Right lobe of liver (tissue), 6 donors: Measurements from ENCODE around the gene RPL31. TPM values are rescaled to one million over a fixed set of nuclear protein-coding genes. Genes with fewer than 3 reads are reported as not detected.

ENCODE experiments used
- ATAC-seq, 4 donors: fragments of 200-7000 bp; cut with Tn5 transposase; one replicate each; pipeline ENCODE4 v1.9.1; 2020; ENCODE audit warnings: mild to moderate bottlenecking in 4 of 4, moderate library complexity in 4 of 4
- DNase-seq, 3 donors: peaks; one replicate each; pipeline ENCODE4 v3.0.0-alpha.2; 2020
- H3K27ac ChIP-seq, 3 donors: fragments of 200-600 bp; one replicate each; pipeline ENCODE4 v1.8.0; 2022
- H3K27me3 ChIP-seq, 2 donors: fragments of 200-600 bp; one replicate each; pipeline ENCODE4 v1.8.0; 2022
- H3K36me3 ChIP-seq, 4 donors: fragments of 200-600 bp; sonication (generic) in 1 of 4; one replicate each; pipeline versions ENCODE4 v1.5.1 to v1.8.0; 2017 to 2022; ENCODE audit warnings: control low read depth in 1 of 4
- H3K4me1 ChIP-seq, 4 donors: fragments of 200-600 bp; sonication (generic) in 1 of 4; one replicate each; pipeline versions ENCODE4 v1.5.1 to v1.8.0; 2017 to 2022; ENCODE audit warnings: control low read depth in 1 of 4
- H3K4me3 ChIP-seq, 3 donors: fragments of 200-600 bp; one replicate each; pipeline ENCODE4 v1.8.0; 2022
- H3K9me3 ChIP-seq, 4 donors: fragments of 200-600 bp; sonication (generic) in 1 of 4; one replicate each; pipeline versions ENCODE4 v1.5.1 to v1.8.0; 2017 to 2022; ENCODE audit warnings: control low read depth in 1 of 4
- CTCF ChIP-seq, 4 donors: fragments of 200-600 bp in 3 of 4; fragments of 450-650 bp in 1 of 4; IDR thresholded peaks; one replicate each; pipeline versions ENCODE4 v1.5.1 to v1.8.0; 2016 to 2022; ENCODE audit warnings: antibody characterized with exemption in 4 of 4, mild to moderate bottlenecking in 2 of 4
- POLR2A ChIP-seq: fragments of 450-650 bp; IDR thresholded peaks from one replicate; pipeline ENCODE4 v1.6.1; 2017; ENCODE audit warnings: antibody characterized with exemption, mild to moderate bottlenecking
- WGBS: methylation state at CpG from one replicate; pipeline ENCODE4 v1.1.6; 2018; ENCODE audit warnings: low coverage, low lambda C conversion rate; ENCODE audit not compliant: insufficient coverage; ENCODE audit errors: missing lambda C conversion rate; 5-methylcytosine and 5-hydroxymethylcytosine counted together
- intact Hi-C, 2 donors: fragments of 100-400 bp; cut with DNase I; formaldehyde crosslinking; loops; one replicate each; pipeline versions ENCODE4 v1.11.2 to v1.14.1; 2022
- total RNA-seq, 6 experiments: library from RNA; depleted of rRNA in 2 of 6; stranded (reverse); fragments of >200 nt in 2 of 6; fragmentation: NEBNext Ultra II Directional in 3 of 6; extraction: Animal tissue kit (Norgen Biotek cat#: 25700) in 3 of 6; gene quantifications; one replicate each; pipeline versions ENCODE4 v1.1.0 to v1.2.4, GENCODE V29; 2016 to 2023
- donor health status: DM: no; HTN: yes; CAD: no.
- donor health status: DM: no; HTN: no; CAD: no.
- donor health status: DM: no; HTN: no; CAD: no.
- donor health status: DM: no; HTN: yes; CAD: no.
- donor health status: DM: no; HTN: yes; CAD: no.

The RPL31 gene
- total RNA-seq, 6 experiments from 2014 or later, result 363 to 497 (median 443) TPM

GRCh38 chr2:101027852-101028251, 25.8 kb downstream of the RPL31 start:
- no peaks in the 10 kb centered on the region for H3K4me1 ChIP-seq
- no peaks in the 10 kb centered on the region for H3K9me3 ChIP-seq
- TF ChIP-seq CTCF (IDR thresholded peaks at IDR 0.05) (no peak), POLR2A (no peak)
- no peak overlapping the region for H3K27ac ChIP-seq
- H3K27me3 ChIP-seq, result no peaks in the 10 kb centered on the region
- DNase-seq, result no peak
- H3K36me3 ChIP-seq, result peaks cover 0 to 36% (median 22%) of the 10 kb centered on the region in 4 donors
- intact Hi-C loops, result no loop called here
- H3K4me3 ChIP-seq, result no peak overlapping the region
- ATAC-seq, result no peak
- 88% methylated on average over 7 of the region's 8 CpGs for WGBS

DNA sequence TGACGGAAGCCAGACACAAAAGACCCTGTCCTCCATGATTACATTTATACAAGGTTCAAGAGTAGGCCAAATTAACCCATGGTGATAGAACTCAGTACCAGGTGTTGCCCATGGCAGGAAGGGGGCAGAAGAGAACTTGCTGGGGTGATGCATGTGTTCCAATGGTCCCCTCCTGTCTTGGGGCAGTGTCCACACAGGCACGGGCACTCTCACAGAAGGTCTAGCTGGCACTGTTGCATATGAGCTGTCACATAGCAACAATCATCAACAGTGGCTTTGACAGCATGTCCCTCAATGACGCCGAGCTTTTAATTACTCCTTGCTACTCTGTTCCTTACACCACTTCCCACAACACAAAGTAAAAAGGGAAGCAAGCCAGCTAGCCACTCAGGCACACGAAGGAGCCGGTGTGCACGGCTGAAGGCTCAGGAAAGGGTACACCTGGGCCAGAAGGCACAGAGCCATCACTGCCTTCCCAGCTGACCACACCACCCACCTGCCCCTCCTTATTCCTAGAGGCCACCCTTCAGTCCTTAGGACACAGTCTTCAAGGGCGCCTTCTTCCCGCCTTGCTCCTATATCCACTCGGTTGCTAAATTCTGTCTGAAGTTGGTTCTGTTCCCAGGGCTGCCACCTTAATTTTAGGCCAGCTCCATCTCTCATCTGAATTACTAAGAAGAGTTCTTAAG, 28.9 kb downstream of the RPL31 start:
- WGBS, result 70% methylated on average over 9 of the region's 10 CpGs
- peaks cover 0 to 57% (median 31%) of the 10 kb centered on the region in 4 donors for H3K36me3 ChIP-seq
- no peaks in the 10 kb centered on the region for H3K9me3 ChIP-seq
- H3K4me3 ChIP-seq, result no peak overlapping the region
- DNase-seq (no peak), ATAC-seq (peak in 2 of 4 donors; percentile 17 to 23)
- intact Hi-C loops, result loop anchor here in 1 of 2 donors (5.0 kb wide), 1 partner anchor 126 kb away; no protein-coding TSS in a partner anchor
- no peak for TF ChIP-seq POLR2A
- no peak for TF ChIP-seq CTCF (IDR thresholded peaks at IDR 0.05)
- no peaks in the 10 kb centered on the region for H3K27me3 ChIP-seq
- H3K27ac ChIP-seq, result no peak overlapping the region
- H3K4me1 ChIP-seq, result no peaks in the 10 kb centered on the region

DNA sequence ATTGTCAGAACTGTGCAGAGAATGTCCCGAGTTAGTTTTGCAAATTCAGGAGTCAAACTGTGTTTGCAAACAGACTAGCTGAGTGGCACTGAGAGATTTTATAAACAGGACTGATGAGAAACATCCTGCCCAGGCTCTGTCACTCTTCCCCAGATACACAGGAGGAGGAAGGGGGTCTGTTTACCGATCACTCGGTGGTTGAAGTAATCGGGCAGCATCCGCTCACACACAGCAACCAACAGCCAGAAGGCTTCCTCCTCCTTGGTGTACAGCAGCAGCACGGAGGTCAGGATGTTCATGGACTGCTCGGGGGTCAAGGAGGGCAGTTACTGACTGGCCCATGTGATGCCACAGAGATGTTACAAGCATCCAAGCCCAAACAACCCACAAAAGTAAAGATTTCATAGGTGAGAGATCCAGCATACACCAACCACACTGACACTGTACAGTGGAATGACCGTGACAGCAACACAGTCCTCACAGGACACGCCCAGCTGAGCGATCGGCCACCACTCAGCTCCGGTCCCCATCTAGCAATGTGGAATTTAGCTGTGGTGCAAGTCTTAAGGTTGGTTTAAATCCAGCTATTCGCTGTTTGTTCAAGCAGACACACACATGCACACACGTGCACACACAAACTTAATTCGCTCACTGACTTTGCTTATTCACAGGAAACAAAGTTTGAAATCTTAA, 30.1 kb downstream of the RPL31 start:
- H3K27me3 ChIP-seq, result no peaks in the 10 kb centered on the region
- TF ChIP-seq CTCF (IDR thresholded peaks at IDR 0.05) (no peak), POLR2A (no peak)
- intact Hi-C loops, result loop anchor here in 1 of 2 donors (5.0 kb wide), 1 partner anchor 125 kb away; no protein-coding TSS in a partner anchor
- ATAC-seq, result no peak
- no peak for DNase-seq
- no peak overlapping the region for H3K27ac ChIP-seq
- H3K4me3 ChIP-seq, result no peak overlapping the region
- H3K4me1 ChIP-seq, result no peaks in the 10 kb centered on the region
- peaks cover 0 to 55% (median 28%) of the 10 kb centered on the region in 4 donors for H3K36me3 ChIP-seq
- WGBS, result 72% methylated on average over 3 of the region's 15 CpGs
- H3K9me3 ChIP-seq, result no peaks in the 10 kb centered on the region

DNA sequence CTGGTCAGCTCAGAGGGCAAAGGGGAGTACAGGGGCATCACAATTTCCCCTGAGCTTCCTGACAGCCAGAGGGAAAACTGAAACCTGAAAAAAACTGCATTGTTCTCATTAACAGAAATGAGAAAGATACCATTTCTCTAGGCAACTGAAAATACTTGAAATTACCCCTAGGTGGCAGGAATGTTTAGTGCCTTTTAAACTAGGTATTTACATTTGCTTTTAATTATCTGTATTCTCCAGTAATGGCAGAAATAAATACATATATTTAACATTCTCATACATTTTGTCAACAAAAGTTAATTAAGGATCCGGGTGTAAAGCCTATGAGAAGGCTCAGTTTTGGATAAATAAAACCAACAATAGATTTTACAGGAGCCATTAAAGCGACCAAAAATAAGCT, 34.5 kb downstream of the RPL31 start:
- no peaks in the 10 kb centered on the region for H3K27me3 ChIP-seq
- DNase-seq (no peak), ATAC-seq (peak in 2 of 4 donors; percentile 37 to 55)
- H3K4me3 ChIP-seq, result no peak overlapping the region
- intact Hi-C loops, result no loop called here
- no peak overlapping the region for H3K27ac ChIP-seq
- H3K9me3 ChIP-seq, result no peaks in the 10 kb centered on the region
- H3K36me3 ChIP-seq, result peaks cover 0 to 68% (median 37%) of the 10 kb centered on the region in 4 donors
- H3K4me1 ChIP-seq, result no peaks in the 10 kb centered on the region
- TF ChIP-seq POLR2A, result no peak
- peak; percentile 41 to 60 (median 48) for TF ChIP-seq CTCF (IDR thresholded peaks at IDR 0.05)
- 74% methylated on average over 2 of the region's 2 CpGs for WGBS
